ENCODE measurements around the gene SOX5.

The SOX5 gene

GRCh38 chr12:23927907-23928306 lies 21.6 kb downstream of the SOX5 start:
- no peak overlapping the region for H3K4me3 ChIP-seq (ENCODE audit: control insufficient read depth, low read depth, low read length)
- DNase-seq (ENCODE audit: low read depth) = no peak
- TF ChIP-seq CTCF (conservative IDR thresholded peaks at IDR 0.05; ENCODE audit: control insufficient read depth, insufficient read depth, low read depth, low read length) = no peak

- H3K4me3 ChIP-seq (ENCODE audit: control insufficient read depth, low read depth, low read length) = no peak overlapping the region
- TF ChIP-seq CTCF (conservative IDR thresholded peaks at IDR 0.05; ENCODE audit: control insufficient read depth, insufficient read depth, low read depth, low read length) = no peak
- no peak for DNase-seq (ENCODE audit: low read depth)
Observed at GRCh38 chr12:23921099-23921856, 28.2 kb downstream of the SOX5 start.

GRCh38 chr12:23911574-23911973 lies 37.9 kb downstream of the SOX5 start:
- DNase-seq (ENCODE audit: low read depth) = no peak
- no peak overlapping the region for H3K4me3 ChIP-seq (ENCODE audit: control insufficient read depth, low read depth, low read length)
- TF ChIP-seq CTCF (conservative IDR thresholded peaks at IDR 0.05; ENCODE audit: control insufficient read depth, insufficient read depth, low read depth, low read length) = no peak

GRCh38 chr12:23909551-23909950 lies 39.9 kb downstream of the SOX5 start:
- DNase-seq (ENCODE audit: low read depth) = no peak
- TF ChIP-seq CTCF (conservative IDR thresholded peaks at IDR 0.05; ENCODE audit: control insufficient read depth, insufficient read depth, low read depth, low read length) = no peak
- H3K4me3 ChIP-seq (ENCODE audit: control insufficient read depth, low read depth, low read length) = no peak overlapping the region

GRCh38 chr12:23906329-23906728 lies 43.1 kb downstream of the SOX5 start:
- TF ChIP-seq CTCF (conservative IDR thresholded peaks at IDR 0.05; ENCODE audit: control insufficient read depth, insufficient read depth, low read depth, low read length) = no peak
- H3K4me3 ChIP-seq (ENCODE audit: control insufficient read depth, low read depth, low read length) = no peak overlapping the region
- peak; percentile 28 for DNase-seq (ENCODE audit: low read depth)

GRCh38 chr12:23899434-23899833 lies 50.0 kb downstream of the SOX5 start:
- TF ChIP-seq CTCF (conservative IDR thresholded peaks at IDR 0.05; ENCODE audit: control insufficient read depth, insufficient read depth, low read depth, low read length) = no peak
- peak; percentile 42 for DNase-seq (ENCODE audit: low read depth)
- H3K4me3 ChIP-seq (ENCODE audit: control insufficient read depth, low read depth, low read length) = no peak overlapping the region

Measured in fibroblast of mammary gland (primary cell).